ENCODE measurements around the gene GCG. TPM values are rescaled to one million over a fixed set of nuclear protein-coding genes. Genes with fewer than 3 reads are reported as not detected.

GCG gene
- total RNA-seq, 1 donor from 2014 or later = not detected

DNA sequence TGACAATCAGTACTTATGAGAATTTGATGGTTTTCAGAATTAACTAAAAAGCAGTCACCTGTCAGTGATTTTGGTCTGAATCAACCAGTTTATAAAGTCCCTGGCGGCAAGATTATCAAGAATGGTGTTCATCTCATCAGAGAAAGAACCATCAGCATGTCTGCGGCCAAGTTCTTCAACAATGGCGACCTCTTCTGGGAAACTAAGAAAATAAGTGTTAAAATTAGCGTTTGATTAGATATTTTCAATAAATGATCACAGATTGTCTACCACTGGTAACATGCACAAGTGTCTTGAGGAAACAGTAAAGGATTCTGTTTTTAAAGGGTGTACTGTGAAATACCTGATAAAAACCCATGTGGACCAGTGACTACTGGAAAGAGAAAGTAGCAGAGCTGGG lies 8.1 kb downstream of the GCG start:
- Mint-ChIP-seq H3K4me1 (ENCODE audit: low read depth) (peaks cover 10% of the 10 kb centered on the region), H3K9me3 (ENCODE audit: low read depth) (no peaks in the 10 kb centered on the region), H3K4me3 (ENCODE audit: unreplicated experiment) (no peak overlapping the region), H3K27ac (ENCODE audit: unreplicated experiment) (no peak overlapping the region), H3K27me3 (ENCODE audit: low read depth) (peaks cover 42% of the 10 kb centered on the region), H3K36me3 (ENCODE audit: low read depth) (no peaks in the 10 kb centered on the region)
- TF ChIP-seq, protein P1, sequence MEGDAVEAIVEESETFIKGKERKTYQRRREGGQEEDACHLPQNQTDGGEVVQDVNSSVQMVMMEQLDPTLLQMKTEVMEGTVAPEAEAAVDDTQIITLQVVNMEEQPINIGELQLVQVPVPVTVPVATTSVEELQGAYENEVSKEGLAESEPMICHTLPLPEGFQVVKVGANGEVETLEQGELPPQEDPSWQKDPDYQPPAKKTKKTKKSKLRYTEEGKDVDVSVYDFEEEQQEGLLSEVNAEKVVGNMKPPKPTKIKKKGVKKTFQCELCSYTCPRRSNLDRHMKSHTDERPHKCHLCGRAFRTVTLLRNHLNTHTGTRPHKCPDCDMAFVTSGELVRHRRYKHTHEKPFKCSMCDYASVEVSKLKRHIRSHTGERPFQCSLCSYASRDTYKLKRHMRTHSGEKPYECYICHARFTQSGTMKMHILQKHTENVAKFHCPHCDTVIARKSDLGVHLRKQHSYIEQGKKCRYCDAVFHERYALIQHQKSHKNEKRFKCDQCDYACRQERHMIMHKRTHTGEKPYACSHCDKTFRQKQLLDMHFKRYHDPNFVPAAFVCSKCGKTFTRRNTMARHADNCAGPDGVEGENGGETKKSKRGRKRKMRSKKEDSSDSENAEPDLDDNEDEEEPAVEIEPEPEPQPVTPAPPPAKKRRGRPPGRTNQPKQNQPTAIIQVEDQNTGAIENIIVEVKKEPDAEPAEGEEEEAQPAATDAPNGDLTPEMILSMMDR (IDR thresholded peaks at IDR 0.05) = no peak
- no peak for DNase-seq (ENCODE audit: low spot score)

DNA sequence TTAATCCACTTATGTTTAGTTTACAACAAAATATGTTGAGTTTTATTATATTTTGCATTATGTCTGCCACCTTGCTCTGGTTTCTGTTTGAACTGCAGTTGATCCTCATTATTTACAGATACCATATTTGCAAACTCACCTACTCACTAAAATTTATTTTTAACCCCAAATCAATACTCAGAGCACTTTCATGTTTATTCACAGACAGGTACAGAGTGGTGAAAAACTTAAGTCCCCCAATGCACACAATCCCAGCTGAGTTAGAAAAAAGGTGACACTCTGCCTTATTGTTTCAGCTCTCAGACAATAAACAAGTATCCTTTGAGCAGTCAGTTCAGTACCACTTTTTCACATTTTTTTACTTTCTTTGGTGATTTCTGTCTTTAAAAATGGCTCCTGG lies 13.7 kb downstream of the GCG start:
- Mint-ChIP-seq H3K36me3 (ENCODE audit: low read depth) (no peaks in the 10 kb centered on the region), H3K27ac (ENCODE audit: unreplicated experiment) (no peak overlapping the region), H3K9me3 (ENCODE audit: low read depth) (no peaks in the 10 kb centered on the region), H3K4me1 (ENCODE audit: low read depth) (no peaks in the 10 kb centered on the region), H3K4me3 (ENCODE audit: unreplicated experiment) (no peak overlapping the region), H3K27me3 (ENCODE audit: low read depth) (peaks cover 45% of the 10 kb centered on the region)
- TF ChIP-seq, protein P1 (IDR thresholded peaks at IDR 0.05) = no peak
- DNase-seq (ENCODE audit: low spot score) = no peak

DNA sequence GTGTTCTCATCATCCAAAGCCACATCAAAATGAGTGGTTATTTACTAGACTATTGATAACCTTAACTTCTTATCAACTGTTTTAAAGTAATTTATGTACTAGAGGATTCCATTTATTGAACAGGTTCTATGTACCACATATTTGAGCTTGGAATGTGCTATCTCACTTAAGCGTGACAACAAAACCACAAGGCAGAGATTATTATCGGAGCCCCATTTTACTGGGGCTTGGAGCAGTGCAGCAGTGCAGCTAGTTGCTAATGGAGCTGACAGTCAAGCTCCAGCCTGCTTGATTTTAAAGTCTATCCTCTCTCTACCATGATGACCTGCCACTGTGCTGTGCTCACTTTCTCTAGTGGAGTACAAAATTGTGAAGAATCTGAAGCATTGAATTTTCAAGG lies 24.6 kb downstream of the GCG start:
- Mint-ChIP-seq H3K36me3 (ENCODE audit: low read depth) (peaks cover 6% of the 10 kb centered on the region), H3K4me3 (ENCODE audit: unreplicated experiment) (no peak overlapping the region), H3K27me3 (ENCODE audit: low read depth) (peaks cover 44% of the 10 kb centered on the region), H3K9me3 (ENCODE audit: low read depth) (peaks cover 8% of the 10 kb centered on the region), H3K27ac (ENCODE audit: unreplicated experiment) (no peak overlapping the region), H3K4me1 (ENCODE audit: low read depth) (peaks cover 3% of the 10 kb centered on the region)
- TF ChIP-seq, protein P1 (IDR thresholded peaks at IDR 0.05) = no peak
- no peak for DNase-seq (ENCODE audit: low spot score)

DNA sequence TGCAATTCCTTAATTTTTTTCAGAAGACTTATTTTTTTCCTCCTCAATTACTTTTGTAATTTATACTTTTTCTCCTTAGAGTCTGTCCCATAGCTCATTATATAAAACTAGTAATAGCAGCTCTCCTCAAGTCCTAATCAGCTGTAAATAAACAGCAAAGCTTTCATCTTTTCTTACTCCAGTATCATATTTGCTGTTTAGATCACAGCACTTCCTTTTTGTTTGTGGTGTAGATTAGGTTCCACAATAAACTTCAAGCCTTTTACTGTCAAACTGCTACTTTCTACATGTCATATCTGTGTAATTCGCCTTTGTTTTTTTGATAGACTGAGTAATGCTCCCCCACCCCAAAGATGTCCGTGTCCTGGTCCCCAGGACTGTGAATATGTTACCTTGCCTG lies 25.5 kb downstream of the GCG start:
- Mint-ChIP-seq H3K36me3 (ENCODE audit: low read depth) (peaks cover 6% of the 10 kb centered on the region), H3K4me1 (ENCODE audit: low read depth) (peaks cover 3% of the 10 kb centered on the region), H3K27ac (ENCODE audit: unreplicated experiment) (no peak overlapping the region), H3K4me3 (ENCODE audit: unreplicated experiment) (no peak overlapping the region), H3K27me3 (ENCODE audit: low read depth) (peaks cover 40% of the 10 kb centered on the region), H3K9me3 (ENCODE audit: low read depth) (peaks cover 8% of the 10 kb centered on the region)
- TF ChIP-seq, protein P1 (IDR thresholded peaks at IDR 0.05) = no peak
- DNase-seq (ENCODE audit: low spot score) = no peak

DNA sequence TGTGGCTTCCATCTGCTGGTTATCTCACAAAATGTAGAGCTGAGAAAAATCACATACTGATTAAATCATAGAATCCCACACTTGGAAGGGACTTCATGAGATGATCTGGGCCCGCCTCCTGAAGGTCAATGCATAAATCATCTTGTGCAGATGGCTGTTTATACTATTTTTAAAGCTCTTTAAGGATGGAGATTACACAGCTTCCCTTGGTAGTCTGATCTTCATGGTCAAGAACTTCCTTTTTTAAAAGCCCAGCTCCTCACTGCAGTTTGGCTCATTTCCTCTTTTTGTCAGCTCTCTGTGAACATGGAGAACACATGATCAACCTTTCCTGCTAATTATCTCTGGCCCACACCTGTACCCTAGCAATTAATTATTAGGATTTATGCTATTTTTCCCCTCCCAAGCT lies 25.9 kb downstream of the GCG start:
- no peak for DNase-seq (ENCODE audit: low spot score)
- Mint-ChIP-seq H3K4me1 (ENCODE audit: low read depth) (peaks cover 3% of the 10 kb centered on the region), H3K27ac (ENCODE audit: unreplicated experiment) (no peak overlapping the region), H3K36me3 (ENCODE audit: low read depth) (peaks cover 4% of the 10 kb centered on the region), H3K9me3 (ENCODE audit: low read depth) (peaks cover 8% of the 10 kb centered on the region), H3K4me3 (ENCODE audit: unreplicated experiment) (no peak overlapping the region), H3K27me3 (ENCODE audit: low read depth) (peaks cover 38% of the 10 kb centered on the region)
- TF ChIP-seq, protein P1 (IDR thresholded peaks at IDR 0.05) = no peak
